ENCODE measurements around the gene MAPRE3.
"Not testable (repeated sequence)": the region's sequence is repeated elsewhere in the genome, so short reads cannot be mapped to it uniquely, and the experiment has no call there.

Gene MAPRE3

DNA sequence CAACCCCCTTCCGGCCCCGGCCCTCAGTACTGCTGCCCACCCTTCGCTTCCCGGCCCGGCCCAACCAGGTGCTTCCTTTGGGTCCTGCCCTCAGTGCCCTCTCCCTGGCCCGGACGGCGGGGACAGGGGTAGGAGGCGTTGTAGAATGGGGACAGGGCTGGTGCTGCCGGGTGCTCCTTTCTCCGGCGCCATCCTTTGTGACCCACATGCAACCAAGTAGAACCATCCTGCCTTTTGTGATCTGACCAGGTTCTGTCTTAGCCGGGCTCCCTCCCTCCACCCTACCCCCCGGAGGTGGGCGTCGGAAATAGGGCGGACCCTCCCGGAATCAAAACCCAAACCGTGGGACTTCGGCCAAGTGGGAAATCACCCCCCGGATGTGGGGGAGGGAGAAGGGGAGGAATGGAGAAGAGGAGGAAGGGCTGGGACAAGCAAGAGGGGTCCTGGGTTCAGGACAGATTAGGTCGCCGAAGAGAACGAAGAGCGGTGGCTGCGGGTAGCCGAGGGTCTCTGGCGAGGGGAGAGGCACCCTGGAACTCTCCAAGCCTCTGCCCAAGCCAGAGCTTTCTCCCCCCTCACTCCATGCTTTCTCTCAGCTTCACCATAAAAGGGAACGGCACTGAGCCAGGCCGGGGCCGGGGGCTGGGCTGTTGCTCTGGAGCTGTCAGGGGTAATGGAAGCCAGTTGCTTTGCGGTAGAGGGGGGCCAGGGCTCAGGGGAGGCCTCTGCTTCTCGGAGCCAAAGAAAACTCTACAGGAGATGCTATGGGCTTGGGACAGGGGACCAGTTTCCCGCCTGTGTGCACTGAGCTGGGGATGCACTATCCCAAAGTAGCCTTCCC lies 101.8 kb downstream of the MAPRE3 start:
- DNase-seq, result peak; percentile 91

DNA sequence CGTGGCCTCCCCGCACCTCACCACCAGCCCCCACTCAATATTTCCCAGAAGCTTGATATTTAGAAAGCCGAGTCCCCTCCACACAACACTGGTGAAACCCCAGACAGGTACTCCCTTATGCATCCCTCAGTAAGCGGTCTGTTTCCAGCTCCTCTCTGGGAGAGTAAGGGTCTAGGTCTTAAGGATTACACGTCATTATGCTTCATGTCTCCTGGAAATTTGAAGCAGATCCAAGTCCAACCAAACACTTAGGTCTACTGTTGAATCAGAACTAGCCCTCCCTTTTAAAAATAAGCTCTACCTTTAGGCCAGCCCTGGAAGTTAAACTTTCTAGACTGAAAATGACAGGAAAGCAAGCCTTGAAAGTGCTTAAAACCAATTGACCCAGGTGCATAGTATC lies 102.5 kb downstream of the MAPRE3 start:
- DNase-seq, result no peak

DNA sequence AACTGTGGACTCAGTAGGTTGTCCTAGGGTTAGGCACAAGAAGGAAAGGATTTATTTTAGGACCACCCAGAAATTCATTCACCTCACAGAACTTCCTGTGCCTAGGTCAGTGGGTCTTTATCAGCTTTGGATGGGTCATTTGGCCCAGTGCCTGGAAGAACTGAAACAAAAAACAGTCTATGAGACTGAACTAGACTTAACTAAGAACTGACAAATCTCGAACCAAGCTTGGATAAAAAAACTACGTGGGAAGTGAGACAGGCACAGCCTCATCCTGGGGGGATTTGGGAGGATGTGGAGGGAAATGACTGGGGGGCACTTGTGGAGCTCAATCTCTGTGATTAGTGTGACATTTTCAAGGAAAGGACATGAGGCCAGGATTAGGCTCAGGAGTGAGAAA lies 103.3 kb downstream of the MAPRE3 start:
- DNase-seq, result no peak

DNA sequence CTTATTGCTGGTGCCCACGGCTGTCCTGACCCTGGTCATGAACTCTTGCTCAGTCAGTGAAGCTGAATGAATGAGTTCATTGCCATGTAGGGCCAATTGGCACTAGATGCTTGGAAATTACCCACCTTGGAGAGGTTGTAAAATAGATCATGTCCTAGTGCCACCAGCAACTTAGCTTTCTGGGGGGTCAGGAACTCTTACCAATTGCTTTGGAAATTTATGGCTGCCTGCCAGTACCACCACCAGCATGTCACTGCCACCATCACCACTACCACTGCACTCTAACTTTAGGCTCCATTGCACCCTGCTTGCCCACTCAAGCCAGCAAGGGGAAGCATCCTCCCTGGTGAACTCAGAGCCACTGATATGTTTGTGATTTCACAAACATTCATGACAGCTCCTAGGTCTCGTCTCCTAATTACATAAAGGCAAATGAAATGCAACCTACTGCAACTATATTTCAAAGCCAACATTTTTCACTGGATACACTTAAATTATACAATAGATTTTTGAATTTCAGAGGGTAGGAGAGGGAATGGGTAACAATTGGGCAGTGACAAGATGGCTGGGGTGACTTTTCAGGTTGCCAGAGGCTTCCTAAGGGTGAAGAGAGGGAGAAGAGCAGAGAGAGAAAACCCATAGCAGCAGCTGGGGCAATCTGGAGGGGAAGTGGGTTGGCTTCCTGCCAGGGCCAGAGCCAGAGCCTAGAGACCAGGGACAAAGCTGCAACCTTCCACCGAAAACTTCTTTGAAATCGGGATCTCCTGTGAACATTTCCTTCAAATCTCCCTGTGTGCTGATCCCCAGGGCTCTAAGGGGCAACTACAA lies 104.5 kb downstream of the MAPRE3 start:
- DNase-seq, result peak; percentile 75

DNA sequence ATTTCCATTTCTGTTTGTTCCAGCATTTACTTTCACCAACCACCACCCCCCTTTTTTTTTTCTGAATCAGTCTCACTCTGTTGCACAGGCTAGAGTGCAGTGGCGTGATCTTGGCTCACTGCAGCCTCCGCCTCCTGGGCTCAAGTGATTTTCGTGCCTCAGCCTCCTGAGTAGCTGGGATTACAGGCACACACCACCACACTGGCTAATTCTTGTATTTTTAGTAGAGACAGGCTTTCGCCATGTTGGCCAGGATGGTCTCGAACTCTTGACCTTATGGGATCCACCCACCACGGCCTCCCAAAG lies 105.1 kb downstream of the MAPRE3 start:
- DNase-seq, result not testable (repeated sequence)

DNA sequence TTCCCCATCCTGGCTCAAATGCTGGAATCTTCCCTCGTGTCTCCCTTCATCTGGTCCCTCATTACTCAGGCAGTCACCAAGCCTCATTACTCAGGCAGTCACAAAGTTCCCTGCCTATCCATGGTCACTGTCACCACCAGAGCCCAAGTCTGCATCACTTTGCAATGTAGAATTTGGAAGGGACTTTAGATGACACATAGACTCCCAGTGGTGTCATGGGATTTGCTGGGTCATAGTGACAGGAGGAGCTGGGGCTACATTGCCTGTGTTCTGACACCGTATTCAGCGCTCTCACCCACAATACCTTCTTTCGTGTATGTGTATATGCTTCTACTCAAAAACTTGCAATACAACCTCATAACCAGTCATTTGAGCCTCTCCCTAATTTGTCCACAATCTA lies 105.9 kb downstream of the MAPRE3 start:
- no peak for DNase-seq

All from femur (tissue), 1 donor.